Esophagus muscularis mucosa (tissue), 4 donors: ENCODE measurements around the gene RAB7B. TPM values are rescaled to one million over a fixed set of nuclear protein-coding genes. Genes with fewer than 3 reads are reported as not detected.

Experiments
- DNase-seq: peaks from one replicate; pipeline ENCODE4 v3.0.0-alpha.2; 2017; ENCODE audit errors: extremely low spot score
- H3K27ac ChIP-seq, 4 donors: fragments of 200-600 bp; sonication (generic); replicated peaks in 1 of 4; 1 replicate in 3 of 4; 2 replicates in 1 of 4; pipeline ENCODE4 v1.5.1; 2016 to 2019; ENCODE audit warnings: mild to moderate bottlenecking in 1 of 4
- H3K27me3 ChIP-seq, 4 donors: fragments of 200-600 bp; sonication (generic); one replicate each; pipeline versions ENCODE4 v1.5.1 to v1.6.0; 2016 to 2019
- H3K36me3 ChIP-seq, 4 donors: fragments of 200-600 bp; sonication (generic); one replicate each; pipeline ENCODE4 v1.5.1; 2016 to 2019
- H3K4me1 ChIP-seq, 4 donors: fragments of 200-600 bp; sonication (generic); one replicate each; pipeline ENCODE4 v1.5.1; 2016 to 2019
- H3K4me3 ChIP-seq, 4 donors: fragments of 200-600 bp; sonication (generic); 1 replicate in 2 of 4; 2 replicates in 2 of 4; pipeline ENCODE4 v1.5.1; 2016 to 2019; ENCODE audit warnings: mild to moderate bottlenecking in 4 of 4, moderate library complexity in 1 of 4
- H3K9me3 ChIP-seq, 4 donors: fragments of 200-600 bp; sonication (generic); 1 replicate in 3 of 4; 2 replicates in 1 of 4; pipeline ENCODE4 v1.5.1; 2016 to 2019
- CTCF ChIP-seq, 3 experiments: fragments of 200-600 bp in 2 of 3; fragments of 450-650 bp in 1 of 3; sonication (generic) in 2 of 3; IDR thresholded peaks; one replicate each; pipeline ENCODE4 v1.5.1; 2017 to 2019; ENCODE audit warnings: antibody characterized with exemption in 3 of 3, mild to moderate bottlenecking in 2 of 3, moderate library complexity in 1 of 3
- EP300 ChIP-seq: sonication (generic); formaldehyde crosslinking; IDR thresholded peaks from one replicate; pipeline ENCODE4 v1.6.1; 2017; ENCODE audit warnings: antibody characterized with exemption
- POLR2A ChIP-seq: fragments of 450-650 bp; IDR thresholded peaks from one replicate; pipeline ENCODE4 v1.6.1; 2017; ENCODE audit warnings: antibody characterized with exemption, moderate library complexity, mild to moderate bottlenecking, low read depth
- POLR2AphosphoS5 ChIP-seq, 2 donors: sonication (generic); formaldehyde crosslinking; IDR thresholded peaks; one replicate each; pipeline ENCODE4 v1.6.1; 2017; ENCODE audit warnings: antibody characterized with exemption in 2 of 2
- WGBS: methylation state at CpG from one replicate; pipeline ENCODE4 v1.1.5; 2018; 5-methylcytosine and 5-hydroxymethylcytosine counted together
- intact Hi-C: fragments of 100-400 bp; cut with DNase I; formaldehyde crosslinking; loops from one replicate; pipeline ENCODE4 v1.15.1; 2023
- total RNA-seq, 4 donors: library from RNA; depleted of rRNA; stranded (reverse); fragments of >200 nt; gene quantifications; one replicate each; pipeline versions ENCODE4 v1.1.0 to v1.2.1, GENCODE V29; 2016

RAB7B gene
- total RNA-seq, 4 donors from 2014 or later, result 0.32 to 2.5 (median 1.8) TPM

- Histone ChIP-seq H3K27me3 (peaks cover 0 to 19% (median 0%) of the 10 kb centered on the region in 4 donors), H3K4me3 (no peak within 1 kb of the TSS), H3K27ac (no peak within 1 kb of the TSS), H3K4me1 (no peaks in the 10 kb centered on the region), H3K9me3 (no peaks in the 10 kb centered on the region), H3K36me3 (no peaks in the 10 kb centered on the region)
- intact Hi-C loops, result no loop called here
- TF ChIP-seq CTCF (IDR thresholded peaks at IDR 0.05) (no peak), POLR2AphosphoS5 (IDR thresholded peaks at IDR 0.05) (no peak), EP300 (no peak), POLR2A (no peak)
- WGBS, result 92% methylated on average over 11 of the region's 11 CpGs
- DNase-seq, result no peak
Measured at GRCh38 chr1:206023695-206024094, 20.5 kb upstream of the RAB7B start, which contains the start of gene CTSE. TSS of gene CTSE (minus strand) at chr1:206023895. CDS start at chr1:206023791, 104 bp downstream.

GRCh38 chr1:206022766-206023165, 19.6 kb upstream of the RAB7B start:
- no peak for DNase-seq
- Histone ChIP-seq H3K27me3 (peaks cover 0 to 9% (median 0%) of the 10 kb centered on the region in 4 donors), H3K27ac (no peak overlapping the region), H3K4me3 (no peak overlapping the region), H3K36me3 (no peaks in the 10 kb centered on the region), H3K9me3 (peaks cover 0 to under 1% (median 0%) of the 10 kb centered on the region in 4 donors), H3K4me1 (no peaks in the 10 kb centered on the region)
- intact Hi-C loops, result no loop called here
- no peak for TF ChIP-seq POLR2AphosphoS5 (IDR thresholded peaks at IDR 0.05)
- no peak for TF ChIP-seq EP300
- no peak for TF ChIP-seq POLR2A
- no peak for TF ChIP-seq CTCF (IDR thresholded peaks at IDR 0.05)
- 91% methylated on average over 7 of the region's 7 CpGs for WGBS

- H3K4me3 ChIP-seq, result no peak overlapping the region
- 81% methylated on average over 4 of the region's 4 CpGs for WGBS
- H3K36me3 ChIP-seq, result no peaks in the 10 kb centered on the region
- H3K27ac ChIP-seq, result no peak overlapping the region
- TF ChIP-seq EP300, result no peak
- TF ChIP-seq POLR2AphosphoS5 (IDR thresholded peaks at IDR 0.05), result no peak
- TF ChIP-seq POLR2A, result no peak
- no peak for TF ChIP-seq CTCF (IDR thresholded peaks at IDR 0.05)
- no peaks in the 10 kb centered on the region for H3K4me1 ChIP-seq
- H3K27me3 ChIP-seq, result peaks cover 0 to 7% (median 0%) of the 10 kb centered on the region in 4 donors
- intact Hi-C loops, result no loop called here
- peaks cover 0 to 3% (median 0%) of the 10 kb centered on the region in 4 donors for H3K9me3 ChIP-seq
- no peak for DNase-seq
Measured at GRCh38 chr1:206021626-206022365, 18.6 kb upstream of the RAB7B start.

- H3K36me3 ChIP-seq, result no peaks in the 10 kb centered on the region
- WGBS, result 87% methylated on average over 9 of the region's 9 CpGs
- H3K27me3 ChIP-seq, result peaks cover 0 to 7% (median 0%) of the 10 kb centered on the region in 4 donors
- no peak overlapping the region for H3K27ac ChIP-seq
- no peaks in the 10 kb centered on the region for H3K4me1 ChIP-seq
- intact Hi-C loops, result no loop called here
- peaks cover 0 to 3% (median 0%) of the 10 kb centered on the region in 4 donors for H3K9me3 ChIP-seq
- no peak for TF ChIP-seq CTCF (IDR thresholded peaks at IDR 0.05)
- TF ChIP-seq EP300, result no peak
- TF ChIP-seq POLR2A, result no peak
- TF ChIP-seq POLR2AphosphoS5 (IDR thresholded peaks at IDR 0.05), result no peak
- no peak for DNase-seq
- H3K4me3 ChIP-seq, result no peak overlapping the region
Measured at GRCh38 chr1:206021008-206021625, 17.9 kb upstream of the RAB7B start.
